ENCODE measurements around the gene IFI44. TPM values are rescaled to one million over a fixed set of nuclear protein-coding genes. Genes with fewer than 3 reads are reported as not detected.

Gene IFI44
- total and polyA plus RNA-seq, 2 of the 8 experiments (the other 6 are each of a cell fraction or from before 2014, with no cell fraction given): not detected

DNA sequence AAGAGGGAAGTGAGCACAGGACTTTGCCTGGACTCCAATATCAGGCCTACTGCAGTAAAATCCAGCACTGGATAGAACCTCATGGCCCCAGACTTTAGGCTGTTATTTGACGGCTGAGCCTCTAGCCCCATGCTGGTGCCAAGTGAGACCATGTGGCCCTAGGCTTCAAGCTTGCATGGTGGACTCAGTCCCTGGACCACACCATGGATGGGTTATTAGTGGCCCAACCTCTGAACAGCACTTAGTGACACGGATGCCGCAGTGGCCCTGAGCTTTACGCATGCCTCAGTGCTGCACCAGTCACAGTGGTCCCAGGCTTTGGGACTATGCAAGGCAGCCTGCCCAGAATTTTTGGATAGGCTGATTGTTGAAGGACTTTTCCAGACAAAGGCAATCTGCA, 16.4 kb upstream of the IFI44 start:
- ChIA-PET CTCF (ENCODE audit: partially characterized antibody) (interaction anchor here (1.4 kb wide), 1 partner anchor 39 kb away, joined by 3 read pairs; no protein-coding TSS in a partner anchor), POLR2A (ENCODE audit: partially characterized antibody) (no interaction called here)
- no peak overlapping the region for H2AK5ac ChIP-seq (ENCODE audit: low read depth, low read length)
- H3K27me3 ChIP-seq (replicated peaks in 1 of 4; ENCODE audit: control insufficient read depth in 3 of 4, extremely low read depth in 1 of 4, insufficient read depth in 3 of 4, low read length in 3 of 4): no peaks in the 10 kb centered on the region
- FAIRE-seq (no peak), DNase-seq (ENCODE audit: low read depth in 1 of 2, low spot score in 2 of 2) (no peak)
- WGBS, 2 experiments (ENCODE audit: extremely low coverage in 1 of 2, insufficient coverage in 1 of 2, insufficient read length in 1 of 2, insufficient replicate concordance in 2 of 2, low coverage in 1 of 2, low lambda C conversion rate in 2 of 2, missing lambda C conversion rate in 1 of 2): 89% methylated on average over 4 of the region's 4 CpGs; no CpG with 5 or more reads in 1 of the 2 experiments
- no peak overlapping the region for H3K14ac ChIP-seq (ENCODE audit: insufficient read length)
- no peak overlapping the region for H3K23ac ChIP-seq (ENCODE audit: insufficient read length)
- no peak overlapping the region for H3K9ac ChIP-seq (replicated peaks in 1 of 4; ENCODE audit: extremely low read depth in 1 of 4, low read depth in 3 of 4, low read length in 3 of 4)
- no peaks in the 10 kb centered on the region for H3K79me2 ChIP-seq (ENCODE audit: control insufficient read depth in 1 of 2, insufficient read depth in 2 of 2, low read length in 2 of 2)
- TF ChIP-seq SIRT6 (IDR thresholded peaks at IDR 0.05; ENCODE audit: low read length): no peak
- no peak for TF ChIP-seq CHD2 (IDR thresholded peaks at IDR 0.05; ENCODE audit: low read length)
- TF ChIP-seq KDM4A (IDR thresholded peaks at IDR 0.05; ENCODE audit: low read depth, low read length, severe bottlenecking): no peak
- no peak for TF ChIP-seq SP4 (IDR thresholded peaks at IDR 0.05; ENCODE audit: low read length)
- TF ChIP-seq SP1 (IDR thresholded peaks at IDR 0.05; ENCODE audit: low read depth, low read length): no peak
- TF ChIP-seq RNF2 (IDR thresholded peaks at IDR 0.05; ENCODE audit: borderline replicate concordance, low read depth, low read length, missing control alignments, poor library complexity, severe bottlenecking): no peak
- no peak for TF ChIP-seq CBX8 (IDR thresholded peaks at IDR 0.05; ENCODE audit: borderline replicate concordance, low read depth, low read length)
- H3K36me3 ChIP-seq (ENCODE audit: control insufficient read depth in 2 of 4, insufficient read depth in 4 of 4, low read length in 3 of 4): no peaks in the 10 kb centered on the region
- H2BK15ac ChIP-seq (ENCODE audit: low read length): no peak overlapping the region
- no peak overlapping the region for H4K5ac ChIP-seq (ENCODE audit: insufficient read length, low read depth, low read length)
- H3K9me3 ChIP-seq (ENCODE audit: insufficient read depth in 2 of 2, low read depth in 1 of 2, low read length in 1 of 2): no peaks in the 10 kb centered on the region
- H2BK20ac ChIP-seq (ENCODE audit: low read length): no peak overlapping the region
- no peaks in the 10 kb centered on the region for H3K4me1 ChIP-seq (replicated peaks in 1 of 4; ENCODE audit: control insufficient read depth in 3 of 4, insufficient read depth in 4 of 4, low read length in 3 of 4)
- no peaks in the 10 kb centered on the region for H4K20me1 ChIP-seq (replicated peaks in 1 of 2; ENCODE audit: control insufficient read depth in 1 of 2, insufficient read depth in 2 of 2, low read length in 2 of 2)
- H4K8ac ChIP-seq (ENCODE audit: extremely low read depth, insufficient read depth, low read length): no peak overlapping the region
- H3K27ac ChIP-seq (ENCODE audit: low read depth, low read length): no peak overlapping the region
- no peaks in the 10 kb centered on the region for H3K79me1 ChIP-seq (ENCODE audit: low read depth, low read length)
- H2BK5ac ChIP-seq (ENCODE audit: low read depth, low read length): no peak overlapping the region
- H4K91ac ChIP-seq (replicated peaks; ENCODE audit: insufficient read length, low read length): no peak overlapping the region
- H2BK12ac ChIP-seq (ENCODE audit: low read depth, low read length): no peak overlapping the region
- no peaks in the 10 kb centered on the region for H3K23me2 ChIP-seq (ENCODE audit: low read depth, low read length)
- no peak overlapping the region for H3K18ac ChIP-seq (ENCODE audit: extremely low read depth, low read length)
- H3K4me3 ChIP-seq (ENCODE audit: extremely low read depth in 1 of 4, insufficient read depth in 2 of 4, low read depth in 3 of 4, low read length in 4 of 4): no peak overlapping the region
- H3K4me2 ChIP-seq (ENCODE audit: insufficient read depth in 1 of 2, low read depth in 2 of 2, low read length in 2 of 2): no peak overlapping the region
- H2AFZ ChIP-seq (ENCODE audit: low read length): 0 out of 2 replicates have a peak overlapping the region, but pooled peaks have one; percentile 33
- no peak overlapping the region for H3K4ac ChIP-seq (replicated peaks; ENCODE audit: insufficient read length, low read depth, low read length)
- no peak overlapping the region for H2BK120ac ChIP-seq (replicated peaks; ENCODE audit: low read depth, low read length)
- no peak overlapping the region for H3K56ac ChIP-seq (replicated peaks; ENCODE audit: insufficient read length, low read depth, low read length)
